Measurements from ENCODE around the gene PKN1. TPM values are rescaled to one million over a fixed set of nuclear protein-coding genes. Genes with fewer than 3 reads are reported as not detected.
A peak's percentile ranks its signal among the peaks of the same experiment; 100 is the strongest.

PKN1 gene
- total RNA-seq, 1 donor from 2014 or later, result 151 TPM

DNA sequence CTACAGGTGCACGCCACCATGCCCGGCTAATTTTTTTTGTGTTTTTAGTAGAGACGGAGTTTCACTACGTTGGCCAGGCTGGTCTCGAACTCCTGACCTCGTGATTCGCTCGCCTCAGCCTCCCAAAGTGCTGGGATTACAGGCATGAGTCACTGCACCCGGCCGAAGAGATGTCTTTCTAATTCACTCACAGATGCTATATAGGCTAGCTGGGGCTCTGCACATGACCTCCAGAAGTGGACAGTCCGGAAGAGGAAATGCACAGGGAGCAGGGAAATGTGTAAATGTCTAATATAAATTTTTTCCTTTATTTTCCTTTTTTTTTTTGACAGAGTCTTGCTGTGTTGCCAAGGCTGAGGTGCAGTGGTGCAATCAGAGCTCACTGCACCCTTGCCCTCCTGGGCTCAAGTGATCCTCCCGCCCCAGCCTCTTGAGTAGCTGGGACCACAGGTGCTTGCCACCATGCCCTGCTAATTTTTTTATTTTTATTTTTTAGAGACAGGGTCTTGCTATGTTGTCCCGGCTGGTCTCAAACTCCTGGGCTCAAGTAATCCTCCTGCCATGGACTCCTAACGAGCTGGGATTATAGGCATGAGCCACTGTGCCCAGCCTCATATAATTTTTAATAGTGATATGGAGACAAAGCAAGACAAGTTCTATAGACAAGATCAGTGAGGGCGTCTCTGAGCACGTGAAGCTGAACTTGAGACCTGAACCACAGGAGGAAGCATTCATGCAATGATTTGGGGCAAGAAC lies 54.4 kb downstream of the PKN1 start:
- Mint-ChIP-seq H3K36me3 (ENCODE audit: unreplicated experiment) (peaks cover 31% of the 10 kb centered on the region), H3K4me1 (ENCODE audit: unreplicated experiment) (no peaks in the 10 kb centered on the region), H3K27ac (ENCODE audit: unreplicated experiment) (no peak overlapping the region), H3K4me3 (ENCODE audit: unreplicated experiment) (no peak overlapping the region), H3K9me3 (ENCODE audit: unreplicated experiment) (no peaks in the 10 kb centered on the region), H3K27me3 (ENCODE audit: unreplicated experiment) (no peaks in the 10 kb centered on the region)
- TF ChIP-seq, protein P1, sequence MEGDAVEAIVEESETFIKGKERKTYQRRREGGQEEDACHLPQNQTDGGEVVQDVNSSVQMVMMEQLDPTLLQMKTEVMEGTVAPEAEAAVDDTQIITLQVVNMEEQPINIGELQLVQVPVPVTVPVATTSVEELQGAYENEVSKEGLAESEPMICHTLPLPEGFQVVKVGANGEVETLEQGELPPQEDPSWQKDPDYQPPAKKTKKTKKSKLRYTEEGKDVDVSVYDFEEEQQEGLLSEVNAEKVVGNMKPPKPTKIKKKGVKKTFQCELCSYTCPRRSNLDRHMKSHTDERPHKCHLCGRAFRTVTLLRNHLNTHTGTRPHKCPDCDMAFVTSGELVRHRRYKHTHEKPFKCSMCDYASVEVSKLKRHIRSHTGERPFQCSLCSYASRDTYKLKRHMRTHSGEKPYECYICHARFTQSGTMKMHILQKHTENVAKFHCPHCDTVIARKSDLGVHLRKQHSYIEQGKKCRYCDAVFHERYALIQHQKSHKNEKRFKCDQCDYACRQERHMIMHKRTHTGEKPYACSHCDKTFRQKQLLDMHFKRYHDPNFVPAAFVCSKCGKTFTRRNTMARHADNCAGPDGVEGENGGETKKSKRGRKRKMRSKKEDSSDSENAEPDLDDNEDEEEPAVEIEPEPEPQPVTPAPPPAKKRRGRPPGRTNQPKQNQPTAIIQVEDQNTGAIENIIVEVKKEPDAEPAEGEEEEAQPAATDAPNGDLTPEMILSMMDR (IDR thresholded peaks at IDR 0.05), result no peak
- DNase-seq (ENCODE audit: extremely low spot score, unreplicated experiment), result no peak

DNA sequence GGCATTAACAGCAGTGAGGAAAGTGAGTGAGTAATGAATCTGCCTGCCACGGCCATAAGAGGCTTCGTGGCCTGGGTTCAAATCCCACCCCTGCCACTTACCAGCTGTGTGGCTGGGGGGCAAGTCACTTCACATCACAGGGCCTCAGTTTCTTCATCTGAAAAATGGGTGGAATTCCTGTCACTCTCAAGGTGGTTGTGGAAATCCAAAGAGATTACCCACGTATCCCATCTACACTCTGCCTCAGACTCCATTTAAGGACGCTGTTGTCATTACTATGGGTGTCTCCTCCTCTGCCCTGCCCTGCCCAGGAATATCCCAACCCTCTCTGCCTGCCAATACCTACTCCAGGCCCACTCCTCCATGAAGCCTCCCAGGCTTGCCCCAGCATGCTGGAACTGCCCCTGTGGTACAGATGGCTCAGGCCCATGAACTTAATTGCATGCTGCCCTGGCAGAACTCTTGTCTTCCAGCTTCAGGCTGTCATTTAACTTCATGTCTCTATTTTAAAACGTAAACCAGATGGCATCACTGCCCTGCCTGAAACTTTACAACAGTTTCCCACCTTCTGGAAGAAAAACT lies 59.7 kb downstream of the PKN1 start:
- TF ChIP-seq, protein P1 (IDR thresholded peaks at IDR 0.05), result no peak
- no peak overlapping the region for H3K4me3 Mint-ChIP-seq (ENCODE audit: unreplicated experiment)
- DNase-seq (ENCODE audit: extremely low spot score, unreplicated experiment), result no peak
- H3K27ac Mint-ChIP-seq (ENCODE audit: unreplicated experiment), result no peak overlapping the region
- H3K27me3 Mint-ChIP-seq (ENCODE audit: unreplicated experiment), result no peaks in the 10 kb centered on the region
- H3K36me3 Mint-ChIP-seq (ENCODE audit: unreplicated experiment), result peaks cover 21% of the 10 kb centered on the region
- peaks cover 29% of the 10 kb centered on the region for H3K4me1 Mint-ChIP-seq (ENCODE audit: unreplicated experiment)
- no peaks in the 10 kb centered on the region for H3K9me3 Mint-ChIP-seq (ENCODE audit: unreplicated experiment)

DNA sequence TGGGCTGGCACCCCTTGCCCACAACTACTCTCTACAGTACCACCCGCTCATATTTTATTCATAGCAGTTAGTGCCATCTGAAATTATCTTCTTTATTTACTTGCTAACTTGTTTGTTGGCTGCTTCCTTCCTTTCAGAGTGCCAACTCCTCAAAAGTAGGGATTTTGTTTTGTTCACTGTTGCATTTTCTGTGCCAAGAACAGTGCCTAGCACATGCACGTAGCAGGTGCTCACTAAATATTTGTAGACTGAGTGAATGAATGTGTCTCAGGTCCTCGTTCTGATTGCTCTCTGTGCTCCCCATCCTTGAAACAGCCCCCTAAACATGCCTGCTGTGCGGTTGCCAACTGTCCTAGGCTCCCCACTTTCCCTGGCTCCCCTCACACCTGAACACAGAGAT lies 61.3 kb downstream of the PKN1 start:
- peaks cover 17% of the 10 kb centered on the region for H3K36me3 Mint-ChIP-seq (ENCODE audit: unreplicated experiment)
- TF ChIP-seq, protein P1 (IDR thresholded peaks at IDR 0.05), result no peak
- peaks cover 29% of the 10 kb centered on the region for H3K4me1 Mint-ChIP-seq (ENCODE audit: unreplicated experiment)
- H3K9me3 Mint-ChIP-seq (ENCODE audit: unreplicated experiment), result no peaks in the 10 kb centered on the region
- DNase-seq (ENCODE audit: extremely low spot score, unreplicated experiment), result no peak
- no peak overlapping the region for H3K27ac Mint-ChIP-seq (ENCODE audit: unreplicated experiment)
- no peaks in the 10 kb centered on the region for H3K27me3 Mint-ChIP-seq (ENCODE audit: unreplicated experiment)
- peak overlapping the region; percentile 85 for H3K4me3 Mint-ChIP-seq (ENCODE audit: unreplicated experiment)

DNA sequence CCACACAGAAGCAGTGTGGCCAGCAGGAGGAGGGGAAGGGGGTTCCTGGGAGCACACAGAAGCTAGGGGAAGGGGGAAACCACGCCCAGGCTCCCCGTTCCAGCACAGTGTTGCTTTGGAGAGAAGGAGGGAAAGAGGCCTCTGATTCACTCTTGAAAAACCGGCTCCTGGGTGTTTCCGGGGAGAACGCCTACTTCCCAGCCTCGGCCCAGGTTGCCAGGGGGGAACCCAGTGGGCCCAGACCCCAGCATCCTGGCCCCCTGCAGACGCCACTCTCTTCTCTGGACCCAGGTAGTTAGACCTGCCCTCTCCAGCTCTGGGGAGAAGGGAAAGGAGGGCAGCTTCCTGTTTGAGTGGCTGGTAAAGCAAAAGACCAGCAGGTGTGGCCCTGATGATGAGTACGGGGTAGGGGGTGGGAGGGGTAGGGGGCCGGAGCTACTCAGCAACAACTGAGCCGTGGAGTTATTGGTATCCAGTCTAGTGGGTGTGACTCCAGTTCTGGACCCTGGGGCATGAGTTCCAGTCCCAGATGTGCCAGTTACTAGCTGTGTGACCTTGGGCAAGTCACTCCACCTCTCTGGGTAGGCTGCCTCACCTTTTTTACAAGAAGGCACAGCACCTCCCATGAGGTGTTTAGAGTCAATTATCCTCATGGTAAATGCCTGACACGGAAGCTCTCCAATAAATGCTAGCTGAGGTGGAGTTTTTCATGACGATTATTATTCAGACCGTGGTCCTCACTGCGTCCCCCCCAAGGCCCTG lies 62.0 kb downstream of the PKN1 start:
- peaks cover 11% of the 10 kb centered on the region for H3K36me3 Mint-ChIP-seq (ENCODE audit: unreplicated experiment)
- peaks cover 29% of the 10 kb centered on the region for H3K4me1 Mint-ChIP-seq (ENCODE audit: unreplicated experiment)
- H3K27me3 Mint-ChIP-seq (ENCODE audit: unreplicated experiment), result no peaks in the 10 kb centered on the region
- TF ChIP-seq, protein P1 (IDR thresholded peaks at IDR 0.05), result no peak
- no peaks in the 10 kb centered on the region for H3K9me3 Mint-ChIP-seq (ENCODE audit: unreplicated experiment)
- H3K4me3 Mint-ChIP-seq (ENCODE audit: unreplicated experiment), result peak overlapping the region; percentile 85
- no peak for DNase-seq (ENCODE audit: extremely low spot score, unreplicated experiment)
- H3K27ac Mint-ChIP-seq (ENCODE audit: unreplicated experiment), result peak overlapping the region; percentile 71

DNA sequence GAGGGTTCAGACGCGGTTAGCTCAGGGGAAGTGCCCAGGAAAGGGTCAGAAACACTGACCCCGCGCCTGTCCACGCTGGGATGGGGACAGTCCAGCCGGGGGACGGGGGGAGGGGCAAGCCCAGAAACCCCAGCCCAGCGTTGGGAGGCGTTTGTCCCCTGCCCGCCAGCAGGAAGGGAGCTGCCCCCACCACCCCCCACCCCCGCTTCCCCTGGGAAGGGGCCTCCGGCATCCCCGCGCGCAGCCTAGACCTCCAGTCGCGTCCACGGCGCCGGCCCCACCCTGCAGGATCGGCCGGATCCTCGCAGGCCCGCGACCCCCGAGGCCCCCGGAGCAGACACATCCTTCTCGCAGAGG lies 62.5 kb downstream of the PKN1 start:
- Mint-ChIP-seq H3K9me3 (ENCODE audit: unreplicated experiment) (no peaks in the 10 kb centered on the region), H3K27ac (ENCODE audit: unreplicated experiment) (peak overlapping the region; percentile 71), H3K36me3 (ENCODE audit: unreplicated experiment) (peaks cover 11% of the 10 kb centered on the region), H3K4me1 (ENCODE audit: unreplicated experiment) (peaks cover 29% of the 10 kb centered on the region), H3K27me3 (ENCODE audit: unreplicated experiment) (no peaks in the 10 kb centered on the region), H3K4me3 (ENCODE audit: unreplicated experiment) (peak overlapping the region; percentile 85)
- no peak for DNase-seq (ENCODE audit: extremely low spot score, unreplicated experiment)
- TF ChIP-seq, protein P1 (IDR thresholded peaks at IDR 0.05), result no peak

Measured in osteocyte (in vitro differentiated cells).